Limb (tissue), 2 donors: ENCODE data around the gene ORC1.
A peak's percentile ranks its signal among the peaks of the same experiment; 100 is the strongest.
"Not testable (repeated sequence)": the region's sequence is repeated elsewhere in the genome, so short reads cannot be mapped to it uniquely, and the experiment has no call there.

Source experiments
- DNase-seq, 2 donors: peaks; one replicate each; pipeline ENCODE4 v3.0.0-alpha.2; 2016; ENCODE audit errors: extremely low spot score in 2 of 2

The ORC1 gene

GRCh38 chr1:52386458-52386857 lies 17.8 kb downstream of the ORC1 start:
- no peak for DNase-seq

GRCh38 chr1:52385376-52385775 lies 18.8 kb downstream of the ORC1 start:
- no peak for DNase-seq

- not testable (repeated sequence) for DNase-seq
Observed at GRCh38 chr1:52369851-52370250, 34.4 kb downstream of the ORC1 start.

GRCh38 chr1:52368383-52369172 lies 35.6 kb downstream of the ORC1 start:
- DNase-seq, result peak; percentile 43 to 71

GRCh38 chr1:52367272-52367671 lies 37.0 kb downstream of the ORC1 start:
- DNase-seq, result no peak

GRCh38 chr1:52366517-52366827 lies 37.8 kb downstream of the ORC1 start:
- no peak for DNase-seq

GRCh38 chr1:52365746-52366516 lies 38.3 kb downstream of the ORC1 start, which contains the start of gene CC2D1B:
Gene CC2D1B (minus strand): TSS chr1:52366205. CDS start chr1:52364620, 1,585 bp downstream.
- peak; percentile 96 to 99 for DNase-seq

- peak in 1 of 2 donors; percentile 50 for DNase-seq
Observed at GRCh38 chr1:52365071-52365745, 39.0 kb downstream of the ORC1 start.

- no peak for DNase-seq
Observed at GRCh38 chr1:52364235-52364839, 39.9 kb downstream of the ORC1 start.

- DNase-seq, result no peak
Observed at GRCh38 chr1:52360595-52360968, 43.6 kb downstream of the ORC1 start.

- DNase-seq, result no peak
Observed at GRCh38 chr1:52359676-52360594, 44.3 kb downstream of the ORC1 start.

GRCh38 chr1:52358851-52359497 lies 45.2 kb downstream of the ORC1 start:
- DNase-seq, result no peak

GRCh38 chr1:52357397-52357796 lies 46.8 kb downstream of the ORC1 start:
- DNase-seq, result no peak

GRCh38 chr1:52356818-52357355 lies 47.3 kb downstream of the ORC1 start:
- no peak for DNase-seq

- no peak for DNase-seq
Observed at GRCh38 chr1:52355847-52356505, 48.2 kb downstream of the ORC1 start.

- DNase-seq, result no peak
Observed at GRCh38 chr1:52355436-52355835, 48.8 kb downstream of the ORC1 start.

GRCh38 chr1:52352690-52353089 lies 51.5 kb downstream of the ORC1 start:
- DNase-seq, result no peak

GRCh38 chr1:52348704-52349300 lies 55.4 kb downstream of the ORC1 start:
- peak in 1 of 2 donors; percentile 33 for DNase-seq

GRCh38 chr1:52346653-52347052 lies 57.6 kb downstream of the ORC1 start:
- no peak for DNase-seq
